Pancreas (tissue), 10 donors: ENCODE data around the gene CELF5. TPM values are rescaled to one million over a fixed set of nuclear protein-coding genes. Genes with fewer than 3 reads are reported as not detected.
A peak's percentile ranks its signal among the peaks of the same experiment; 100 is the strongest.

ENCODE experiments used
- ATAC-seq, 4 donors: fragments of 200-7000 bp; cut with Tn5 transposase; one replicate each; pipeline versions ENCODE4 v1.8.0 to v1.9.1; 2020; ENCODE audit warnings: mild to moderate bottlenecking in 4 of 4, moderate library complexity in 4 of 4
- DNase-seq, 6 donors: peaks; one replicate each; pipeline ENCODE4 v3.0.0-alpha.2; 2020
- FAIRE-seq: peaks from 2 replicates; lab custom pipeline; 2012; peaks lifted over from hg19 to GRCh38; lab: Jason Lieb, UNC
- H3K27ac ChIP-seq, 4 donors: fragments of 200-600 bp; sonication (generic); 1 replicate in 3 of 4; 2 replicates in 1 of 4; pipeline versions ENCODE4 v1.5.0 to v1.8.0; 2020
- H3K27me3 ChIP-seq, 4 donors: fragments of 200-600 bp; one replicate each; pipeline ENCODE4 v1.8.0; 2021
- H3K36me3 ChIP-seq, 3 donors: fragments of 200-600 bp; sonication (generic) in 1 of 3; one replicate each; pipeline versions ENCODE4 v1.5.0 to v1.8.0; 2020 to 2021
- H3K4me1 ChIP-seq, 3 donors: fragments of 200-600 bp; one replicate each; pipeline ENCODE4 v1.8.0; 2021
- H3K4me3 ChIP-seq, 4 donors: fragments of 200-600 bp; sonication (generic) in 2 of 4; one replicate each; pipeline versions ENCODE4 v1.5.0 to v1.8.0; 2020 to 2021
- H3K9me3 ChIP-seq, 4 donors: fragments of 200-600 bp; one replicate each; pipeline ENCODE4 v1.8.0; 2021
- WGBS, 2 donors: extraction: QIAGEN DNeasy Blood & Tissue Kit; methylation state at CpG; one replicate each; pipeline ENCODE4 v1.1.7; 2013; 5-methylcytosine and 5-hydroxymethylcytosine counted together
- intact Hi-C, 3 donors: fragments of 100-400 bp; cut with DNase I; formaldehyde crosslinking; loops; one replicate each; pipeline versions ENCODE4 v1.11.1 to v1.14.2; 2022
- polyA plus RNA-seq, 2 donors: library from polyadenylated mRNA; stranded (reverse); fragments of 200-250 nt; gene quantifications; one replicate each; pipeline ENCODE4 v1.2.3, GENCODE V29; 2013
- total RNA-seq, 6 donors: library from RNA; stranded (reverse); fragmentation: NEBNext Ultra II Directional in 4 of 6; extraction: Animal tissue kit (Norgen Biotek cat#: 25700) in 4 of 6; gene quantifications; one replicate each; pipeline versions ENCODE4 v1.2.1 to v1.2.4, GENCODE V29; 2021 to 2023
- TF ChIP-seq, protein P1 (sequence below), 4 donors: fragments of 200-600 bp; sonication (generic) in 3 of 4; IDR thresholded peaks; one replicate each; pipeline versions ENCODE4 v1.5.0 to v1.8.0; 2021; ENCODE audit warnings: antibody characterized with exemption in 4 of 4
- donor health status: healthy with polysubstance abuse.
- donor health status: DM: no; HTN: no; CAD: no; lungs with moderate emphysema.
- donor health status: DM: no; HTN: no; CAD: no.
- donor health status: control.
- donor health status: control.
- donor health status: Bipolar disorder and iron deficiency.
- donor health status: DM: yes; HTN: yes; CAD: no.
- donor health status: DM: no; HTN: no; CAD: no.
- donor health status: DM: no; HTN: no; CAD: no.
- donor health status: DM: yes; HTN: yes; CAD: no.

The CELF5 gene
- total and polyA plus RNA-seq, 8 donors: 0.30 to 1.6 (median 0.65) TPM

DNA sequence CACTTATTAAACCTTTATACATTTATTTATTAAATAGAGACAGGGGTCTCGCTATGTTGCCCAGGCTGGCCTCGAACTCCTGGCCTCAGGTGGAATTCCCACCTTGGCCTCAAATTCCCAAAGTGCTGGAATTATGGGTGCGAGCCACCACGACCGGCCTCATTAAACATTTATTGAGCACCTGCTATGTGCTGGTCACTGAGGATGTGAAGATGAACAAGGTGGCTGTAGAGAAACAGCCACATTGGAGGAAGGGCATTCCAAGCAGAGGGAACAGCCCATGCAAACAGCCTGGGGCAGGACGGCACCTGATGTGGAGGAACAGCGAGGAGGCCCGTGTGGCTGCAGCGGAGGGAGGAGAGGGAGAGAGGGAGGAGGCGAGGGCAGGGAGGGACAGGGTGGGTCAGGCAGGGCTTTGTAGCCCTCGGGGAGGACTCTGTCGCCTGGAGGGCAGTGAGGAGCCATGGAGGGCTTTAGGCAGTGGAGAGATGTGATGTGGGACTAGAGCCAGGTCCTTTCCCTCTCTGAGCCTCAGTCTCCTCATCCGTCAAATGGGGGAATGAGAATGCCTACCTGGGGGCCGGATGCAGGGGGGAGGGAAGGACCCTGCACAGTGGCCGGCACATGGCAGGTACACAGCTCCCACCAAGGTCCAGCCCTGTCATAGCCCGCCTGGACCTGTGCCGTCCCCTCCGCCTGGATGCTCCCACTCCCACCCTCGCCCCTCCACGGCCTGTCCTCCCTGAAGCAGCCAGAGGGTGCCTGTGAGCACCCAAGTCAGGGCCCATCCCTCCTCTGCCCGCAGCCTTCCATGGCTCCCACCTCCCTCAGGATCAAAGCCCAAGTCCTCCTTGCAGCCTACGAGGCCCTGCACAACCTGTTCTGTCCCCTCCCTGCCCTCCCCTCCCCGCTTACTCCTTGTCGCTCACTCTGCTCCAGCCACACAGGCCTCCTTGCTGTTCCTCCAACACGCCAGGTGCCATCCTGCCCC lies 120.4 kb downstream of the CELF5 start:
- Histone ChIP-seq H3K4me3 (no peak overlapping the region), H3K36me3 (no peaks in the 10 kb centered on the region), H3K27ac (peak overlapping the region in 3 of 4 donors; percentile 76 to 96 (median 77)), H3K27me3 (no peaks in the 10 kb centered on the region), H3K9me3 (no peaks in the 10 kb centered on the region), H3K4me1 (peaks cover 29 to 36% (median 34%) of the 10 kb centered on the region in 3 donors)
- DNase-seq: peak in 1 of 6 donors; percentile 57
- 91 to 93% methylated on average over 21 to 25 of the region's 25 CpGs for WGBS, 2 donors
- TF ChIP-seq, protein P1, sequence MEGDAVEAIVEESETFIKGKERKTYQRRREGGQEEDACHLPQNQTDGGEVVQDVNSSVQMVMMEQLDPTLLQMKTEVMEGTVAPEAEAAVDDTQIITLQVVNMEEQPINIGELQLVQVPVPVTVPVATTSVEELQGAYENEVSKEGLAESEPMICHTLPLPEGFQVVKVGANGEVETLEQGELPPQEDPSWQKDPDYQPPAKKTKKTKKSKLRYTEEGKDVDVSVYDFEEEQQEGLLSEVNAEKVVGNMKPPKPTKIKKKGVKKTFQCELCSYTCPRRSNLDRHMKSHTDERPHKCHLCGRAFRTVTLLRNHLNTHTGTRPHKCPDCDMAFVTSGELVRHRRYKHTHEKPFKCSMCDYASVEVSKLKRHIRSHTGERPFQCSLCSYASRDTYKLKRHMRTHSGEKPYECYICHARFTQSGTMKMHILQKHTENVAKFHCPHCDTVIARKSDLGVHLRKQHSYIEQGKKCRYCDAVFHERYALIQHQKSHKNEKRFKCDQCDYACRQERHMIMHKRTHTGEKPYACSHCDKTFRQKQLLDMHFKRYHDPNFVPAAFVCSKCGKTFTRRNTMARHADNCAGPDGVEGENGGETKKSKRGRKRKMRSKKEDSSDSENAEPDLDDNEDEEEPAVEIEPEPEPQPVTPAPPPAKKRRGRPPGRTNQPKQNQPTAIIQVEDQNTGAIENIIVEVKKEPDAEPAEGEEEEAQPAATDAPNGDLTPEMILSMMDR (IDR thresholded peaks at IDR 0.05): no peak
- no peak for FAIRE-seq
- intact Hi-C loops: loop anchor here in 1 of 3 donors (10.0 kb wide), 1 partner anchor 60 kb away; no protein-coding TSS in a partner anchor
- no peak for ATAC-seq

- no peak for ATAC-seq
- Histone ChIP-seq H3K36me3 (no peaks in the 10 kb centered on the region), H3K9me3 (no peaks in the 10 kb centered on the region), H3K4me3 (peak overlapping the region in 1 of 4 donors; percentile 7), H3K4me1 (peaks cover 31 to 43% (median 39%) of the 10 kb centered on the region in 3 donors), H3K27me3 (no peaks in the 10 kb centered on the region), H3K27ac (peak overlapping the region; percentile 89 to 96 (median 92))
- intact Hi-C loops: loop anchor here in 1 of 3 donors (10.0 kb wide), 1 partner anchor 59 kb away; no protein-coding TSS in a partner anchor
- DNase-seq: peak in 1 of 6 donors; percentile 50
- FAIRE-seq: no peak
- WGBS, 2 donors: 55 to 65% methylated on average over 15 of the region's 15 CpGs
- TF ChIP-seq, protein P1 (IDR thresholded peaks at IDR 0.05): no peak
Measured at GRCh38 chr19:3345850-3346460, 121.5 kb downstream of the CELF5 start.

Other genes with a start within 250 kb of the CELF5 start
- gene TLE6, start 247.1 kb upstream of the CELF5 start, total RNA-seq: 1 to 10 TPM in 4 of 6 donors, under 1 TPM in 2; 0.97 to 1.6 (median 1.1) TPM
- 1 to 10 TPM; 6.7 to 8.5 TPM for gene TLE6, start 247.1 kb upstream of the CELF5 start, polyA plus RNA-seq
- 10 to 100 TPM; 16.4 to 38.0 (median 21.8) TPM for gene TLE2, start 195.4 kb upstream of the CELF5 start, total RNA-seq
- gene TLE2, start 195.4 kb upstream of the CELF5 start, polyA plus RNA-seq: 10 to 100 TPM; 72.6 to 81.9 TPM
- 100 to 1,000 TPM; 165 to 250 (median 204) TPM for gene TLE5, start 162.2 kb upstream of the CELF5 start, total RNA-seq
- 100 to 1,000 TPM; 539 to 573 TPM for gene TLE5, start 162.2 kb upstream of the CELF5 start, polyA plus RNA-seq
- gene GNA11, start 130.3 kb upstream of the CELF5 start, total RNA-seq: 10 to 100 TPM; 17.4 to 28.0 (median 23.6) TPM
- gene GNA11, start 130.3 kb upstream of the CELF5 start, polyA plus RNA-seq: 10 to 100 TPM; 25.6 to 28.4 TPM
- 1 to 10 TPM in 3 of 6 donors, under 1 TPM in 3; 0.19 to 3.0 (median 0.83) TPM for gene GNA15, start 88.6 kb upstream of the CELF5 start, total RNA-seq
- gene GNA15, start 88.6 kb upstream of the CELF5 start, polyA plus RNA-seq: 1 to 10 TPM; 1.3 to 2.4 TPM
- 1 to 10 TPM in 1 of 6 donors, under 1 TPM in 3, not detected in 2; 0.67 to 1.1 (median 0.90) TPM for gene S1PR4, start 45.9 kb upstream of the CELF5 start, total RNA-seq
- gene S1PR4, start 45.9 kb upstream of the CELF5 start, polyA plus RNA-seq: 1 to 10 TPM in 1 of 2 donors, under 1 TPM in 1; 0.23 to 1.1 TPM
- gene NCLN, start 38.7 kb upstream of the CELF5 start, total RNA-seq: 10 to 100 TPM; 34.0 to 68.1 (median 42.3) TPM
- 10 to 100 TPM; 63.1 to 66.8 TPM for gene NCLN, start 38.7 kb upstream of the CELF5 start, polyA plus RNA-seq
- 100 to 1,000 TPM; 106 to 203 (median 127) TPM for gene NFIC, start 141.9 kb downstream of the CELF5 start, total RNA-seq
- 10 to 100 TPM; 21.3 to 74.9 TPM for gene NFIC, start 141.9 kb downstream of the CELF5 start, polyA plus RNA-seq